Tibial nerve (tissue), 4 donors: ENCODE data around the gene NCAPG2. TPM values are rescaled to one million over a fixed set of nuclear protein-coding genes. Genes with fewer than 3 reads are reported as not detected.

Experiments
- DNase-seq, 2 donors: peaks; one replicate each; pipeline ENCODE4 v3.0.0-alpha.2; 2019; ENCODE audit warnings: low spot score in 2 of 2
- H3K27ac ChIP-seq, 4 donors: fragments of 200-600 bp; sonication (generic) in 3 of 4; one replicate each; pipeline ENCODE4 v1.5.1; 2017 to 2019; ENCODE audit warnings: mild to moderate bottlenecking in 1 of 4
- H3K27me3 ChIP-seq, 2 donors: fragments of 200-600 bp; sonication (generic) in 1 of 2; one replicate each; pipeline versions ENCODE4 v1.5.1 to v1.6.0; 2017 to 2019
- H3K36me3 ChIP-seq, 3 donors: fragments of 200-600 bp; sonication (generic); one replicate each; pipeline ENCODE4 v1.5.1; 2018 to 2019
- H3K4me1 ChIP-seq, 4 donors: fragments of 200-600 bp; sonication (generic) in 3 of 4; one replicate each; pipeline ENCODE4 v1.5.1; 2017 to 2019
- H3K4me3 ChIP-seq, 4 donors: fragments of 200-600 bp; sonication (generic) in 3 of 4; one replicate each; pipeline ENCODE4 v1.5.1; 2017 to 2019; ENCODE audit warnings: mild to moderate bottlenecking in 1 of 4, moderate library complexity in 1 of 4
- H3K9me3 ChIP-seq, 4 donors: fragments of 200-600 bp; sonication (generic) in 3 of 4; one replicate each; pipeline ENCODE4 v1.5.1; 2017 to 2019
- CTCF ChIP-seq, 5 experiments: fragments of 200-600 bp in 3 of 5; fragments of 450-650 bp in 2 of 5; sonication (generic) in 3 of 5; IDR thresholded peaks; one replicate each; pipeline ENCODE4 v1.5.1; 2016 to 2019; ENCODE audit warnings: antibody characterized with exemption in 5 of 5, mild to moderate bottlenecking in 3 of 5, moderate library complexity in 2 of 5
- EP300 ChIP-seq, 2 donors: sonication (generic); formaldehyde crosslinking; IDR thresholded peaks; one replicate each; pipeline ENCODE4 v1.6.1; 2017; ENCODE audit warnings: antibody characterized with exemption in 2 of 2, mild to moderate bottlenecking in 1 of 2
- POLR2A ChIP-seq, 2 donors: fragments of 450-650 bp; IDR thresholded peaks; one replicate each; pipeline ENCODE4 v1.6.1; 2017; ENCODE audit warnings: antibody characterized with exemption in 2 of 2, mild to moderate bottlenecking in 2 of 2, moderate library complexity in 2 of 2
- WGBS, 2 donors: methylation state at CpG; one replicate each; pipeline ENCODE4 v1.1.5; 2018; 5-methylcytosine and 5-hydroxymethylcytosine counted together
- total RNA-seq, 4 donors: library from RNA; depleted of rRNA; stranded (reverse); fragments of >200 nt; gene quantifications; one replicate each; pipeline ENCODE4 v1.1.0, GENCODE V29; 2016

The NCAPG2 gene
- total RNA-seq, 4 donors from 2014 or later = 6.5 to 17.9 (median 11.0) TPM

- H3K36me3 ChIP-seq = peaks cover 0 to 65% (median 0%) of the 10 kb centered on the region in 3 donors
- H3K4me3 ChIP-seq = no peak overlapping the region
- TF ChIP-seq POLR2A (IDR thresholded peaks at IDR 0.05) (no peak), EP300 (IDR thresholded peaks at IDR 0.05) (no peak), CTCF (IDR thresholded peaks at IDR 0.05) (no peak)
- H3K27me3 ChIP-seq = no peaks in the 10 kb centered on the region
- no peak overlapping the region for H3K27ac ChIP-seq
- no peaks in the 10 kb centered on the region for H3K4me1 ChIP-seq
- DNase-seq = no peak
- no peaks in the 10 kb centered on the region for H3K9me3 ChIP-seq
- WGBS, 2 donors = 72 to 74% methylated on average over 23 of the region's 23 CpGs
Observed at GRCh38 chr7:158730383-158731346, 26.1 kb upstream of the NCAPG2 start.

GRCh38 chr7:158729646-158730382 is 25.2 kb upstream of the NCAPG2 start:
- H3K27ac ChIP-seq = no peak overlapping the region

GRCh38 chr7:158728911-158729645 is 24.5 kb upstream of the NCAPG2 start:
- H3K27me3 ChIP-seq = no peaks in the 10 kb centered on the region
- WGBS, 2 donors = 86 to 92% methylated on average over 16 of the region's 16 CpGs
- H3K27ac ChIP-seq = no peak overlapping the region
- no peak overlapping the region for H3K4me3 ChIP-seq
- H3K36me3 ChIP-seq = peaks cover 0 to 49% (median 0%) of the 10 kb centered on the region in 3 donors
- no peaks in the 10 kb centered on the region for H3K4me1 ChIP-seq
- no peaks in the 10 kb centered on the region for H3K9me3 ChIP-seq
- DNase-seq = no peak
- no peak for TF ChIP-seq EP300 (IDR thresholded peaks at IDR 0.05)
- no peak for TF ChIP-seq POLR2A (IDR thresholded peaks at IDR 0.05)
- TF ChIP-seq CTCF (IDR thresholded peaks at IDR 0.05) = no peak

More at GRCh38 chr7:158729646-158730382, 25.2 kb upstream of the NCAPG2 start:
- no peak for TF ChIP-seq POLR2A (IDR thresholded peaks at IDR 0.05)
- TF ChIP-seq CTCF (IDR thresholded peaks at IDR 0.05) = no peak
- TF ChIP-seq EP300 (IDR thresholded peaks at IDR 0.05) = no peak
- Histone ChIP-seq H3K4me3 (no peak overlapping the region), H3K4me1 (no peaks in the 10 kb centered on the region), H3K27me3 (no peaks in the 10 kb centered on the region), H3K9me3 (no peaks in the 10 kb centered on the region), H3K36me3 (peaks cover 0 to 57% (median 0%) of the 10 kb centered on the region in 3 donors)
- WGBS, 2 donors = 85% methylated on average over 7 of the region's 7 CpGs
- DNase-seq = no peak

GRCh38 chr7:158727690-158728089 is 23.1 kb upstream of the NCAPG2 start:
- no peak for DNase-seq
- peaks cover 0 to 35% (median 0%) of the 10 kb centered on the region in 3 donors for H3K36me3 ChIP-seq
- H3K27me3 ChIP-seq = no peaks in the 10 kb centered on the region
- no peak overlapping the region for H3K27ac ChIP-seq
- 95 to 97% methylated on average over 5 of the region's 5 CpGs for WGBS, 2 donors
- TF ChIP-seq EP300 (IDR thresholded peaks at IDR 0.05) (no peak), POLR2A (IDR thresholded peaks at IDR 0.05) (no peak), CTCF (IDR thresholded peaks at IDR 0.05) (no peak)
- H3K4me1 ChIP-seq = no peaks in the 10 kb centered on the region
- no peak overlapping the region for H3K4me3 ChIP-seq
- no peaks in the 10 kb centered on the region for H3K9me3 ChIP-seq
